IMR-90 (cell line): ENCODE data around the gene PSMD4. TPM values are rescaled to one million over a fixed set of nuclear protein-coding genes. Genes with fewer than 3 reads are reported as not detected.

Experiments used
- ATAC-seq: fragments of 200-7000 bp; cut with Tn5 transposase; 2 replicates; pipeline ENCODE4 v1.9.1; 2020; ENCODE audit warnings: low read depth, mild to moderate bottlenecking, moderate library complexity
- BruUV-seq: library from RNA; stranded (reverse); fragments of 400-500 nt; replicated peaks from 2 replicates; lab custom pipeline; 2021; lab: Mats Ljungman, UMichigan
- CTCF ChIA-PET: fragments of 300-600 bp; formaldehyde crosslinking; extraction: SDS; loops from one replicate; lab custom pipeline; 2021; ENCODE audit warnings: antibody characterized with exemption; lab: Yijun Ruan, JAX
- POLR2A ChIA-PET: fragments of 300-600 bp; sonication (Branson Sonifier 250); formaldehyde crosslinking; loops from one replicate; lab custom pipeline; 2022; ENCODE audit warnings: antibody characterized with exemption; ENCODE audit not compliant: unreplicated experiment; lab: Charles Lee
- DNase-seq: peaks from one replicate; pipeline ENCODE4 v3.0.0; 2013
- H2AFZ ChIP-seq: replicated peaks from 2 replicates; pipeline ENCODE3; 2013; ENCODE audit warnings: low read length, mild to moderate bottlenecking; ENCODE audit not compliant: poor library complexity
- H2AK5ac ChIP-seq: 2 replicates; pipeline ENCODE4 v1.6.1; 2013; ENCODE audit warnings: low read depth, low read length, inconsistent platforms
- H2AK9ac ChIP-seq: replicated peaks from 2 replicates; pipeline ENCODE3; 2013; ENCODE audit warnings: mild to moderate bottlenecking, low read depth, low read length, moderate library complexity; ENCODE audit not compliant: poor library complexity
- H2BK120ac ChIP-seq: 2 replicates; pipeline ENCODE4 v1.6.1; 2013; ENCODE audit warnings: low read depth, low read length, inconsistent platforms
- H2BK15ac ChIP-seq: 3 replicates; pipeline ENCODE4 v1.6.1; 2013; ENCODE audit warnings: low read depth, low read length, inconsistent platforms
- H2BK20ac ChIP-seq: 2 replicates; pipeline ENCODE4 v1.6.1; 2013; ENCODE audit warnings: low read depth, mild to moderate bottlenecking, inconsistent platforms, low read length, moderate library complexity
- H2BK5ac ChIP-seq: 2 replicates; pipeline ENCODE4 v1.6.1; 2013; ENCODE audit warnings: mild to moderate bottlenecking, low read depth, low read length, inconsistent platforms; ENCODE audit not compliant: poor library complexity, severe bottlenecking
- H3K14ac ChIP-seq: replicated peaks from 2 replicates; pipeline ENCODE4 v1.6.1; 2013; ENCODE audit warnings: low read depth, low read length, inconsistent platforms
- H3K18ac ChIP-seq: 2 replicates; pipeline ENCODE4 v1.6.1; 2013; ENCODE audit warnings: low read depth, low read length, control low read depth
- H3K23ac ChIP-seq: 2 replicates; pipeline ENCODE4 v1.6.1; 2013; ENCODE audit warnings: low read depth, low read length, inconsistent platforms
- H3K27ac ChIP-seq: 2 replicates; pipeline ENCODE4 v1.5.1; 2013; ENCODE audit warnings: mild to moderate bottlenecking, control low read depth, low read length; ENCODE audit not compliant: insufficient read depth
- H3K27me3 ChIP-seq: 2 replicates; pipeline ENCODE4 v1.6.1; 2013; ENCODE audit warnings: low read length; ENCODE audit not compliant: control insufficient read depth, insufficient read depth
- H3K36me3 ChIP-seq: 2 replicates; pipeline ENCODE4 v1.6.1; 2013; ENCODE audit warnings: low read length, mixed read lengths; ENCODE audit not compliant: control insufficient read depth, insufficient read depth
- H3K4ac ChIP-seq: 2 replicates; pipeline ENCODE4 v1.6.1; 2013; ENCODE audit warnings: low read depth, low read length, inconsistent platforms
- H3K4me1 ChIP-seq: 2 replicates; pipeline ENCODE4 v1.6.1; 2013; ENCODE audit warnings: low read length, mixed read lengths; ENCODE audit not compliant: control insufficient read depth, insufficient read depth
- H3K4me2 ChIP-seq: 2 replicates; pipeline ENCODE4 v1.6.1; 2013; ENCODE audit warnings: low read depth, mild to moderate bottlenecking, control low read depth, low read length, moderate library complexity
- H3K4me3 ChIP-seq: 2 replicates; pipeline ENCODE4 v1.5.1; 2013; ENCODE audit warnings: low read depth, mild to moderate bottlenecking, control low read depth, low read length, moderate library complexity; ENCODE audit not compliant: insufficient read depth
- H3K56ac ChIP-seq: 2 replicates; pipeline ENCODE4 v1.6.1; 2013; ENCODE audit warnings: low read length, inconsistent platforms; ENCODE audit not compliant: insufficient read depth; ENCODE audit errors: extremely low read depth
- H3K79me1 ChIP-seq, 2 experiments: 2 replicates each; pipeline ENCODE4 v1.6.1; 2013; ENCODE audit warnings: low read length in 2 of 2, inconsistent platforms in 1 of 2, low read depth in 1 of 2
- H3K9ac ChIP-seq: 2 replicates; pipeline ENCODE4 v1.6.1; 2013; ENCODE audit warnings: low read depth, low read length, control low read depth
- H3K9me1 ChIP-seq: 2 replicates; pipeline ENCODE4 v1.6.1; 2013; ENCODE audit warnings: low read length, inconsistent platforms; ENCODE audit not compliant: insufficient read depth
- H3K9me3 ChIP-seq: 2 replicates; pipeline ENCODE4 v1.6.1; 2013; ENCODE audit warnings: low read length; ENCODE audit not compliant: control insufficient read depth, insufficient read depth
- H4K20me1 ChIP-seq: 2 replicates; pipeline ENCODE4 v1.6.1; 2013; ENCODE audit warnings: low read length, inconsistent platforms; ENCODE audit not compliant: insufficient read depth
- H4K5ac ChIP-seq: 2 replicates; pipeline ENCODE4 v1.6.1; 2013; ENCODE audit warnings: mild to moderate bottlenecking, low read depth, low read length, control low read depth
- H4K8ac ChIP-seq, 2 experiments: 2 replicates each; pipeline ENCODE4 v1.6.1; 2013; ENCODE audit warnings: low read depth in 2 of 2, low read length in 2 of 2, control low read depth in 1 of 2, inconsistent platforms in 1 of 2
- H4K91ac ChIP-seq: 2 replicates; pipeline ENCODE4 v1.6.1; 2013; ENCODE audit warnings: low read depth, low read length, inconsistent platforms; ENCODE audit not compliant: insufficient read depth
- BHLHE40 ChIP-seq: fragments of 150-350 bp; IDR thresholded peaks from 2 replicates; pipeline ENCODE4 v1.6.1; 2016; ENCODE audit warnings: mild to moderate bottlenecking, low read depth, low read length
- CEBPB ChIP-seq: IDR thresholded peaks from 2 replicates; pipeline ENCODE4 v1.6.1; 2012; ENCODE audit warnings: low read depth, low read length, improper control_type of control experiment
- CHD1 ChIP-seq: IDR thresholded peaks from 2 replicates; pipeline ENCODE4 v1.6.1; 2012; ENCODE audit warnings: low read depth, low read length, improper control_type of control experiment
- CTCF ChIP-seq: conservative IDR thresholded peaks from 2 replicates; pipeline ENCODE4 v1.5.1; 2012; ENCODE audit warnings: mild to moderate bottlenecking, low read depth, low read length, improper control_type of control experiment
- ELK1 ChIP-seq: fragments of 150-350 bp; IDR thresholded peaks from 2 replicates; pipeline ENCODE4 v1.6.1; 2016; ENCODE audit warnings: low read depth, mild to moderate bottlenecking, low read length, moderate library complexity, borderline replicate concordance
- FOS ChIP-seq: fragments of 150-350 bp; IDR thresholded peaks from 2 replicates; pipeline ENCODE4 v1.6.1; 2016; ENCODE audit warnings: low read depth, low read length
- MAFK ChIP-seq: IDR thresholded peaks from 2 replicates; pipeline ENCODE4 v1.6.1; 2012; ENCODE audit warnings: low read depth, low read length, improper control_type of control experiment
- MAZ ChIP-seq: IDR thresholded peaks from 2 replicates; pipeline ENCODE4 v1.6.1; 2012; ENCODE audit warnings: low read depth, mild to moderate bottlenecking, low read length, improper control_type of control experiment, moderate library complexity, borderline replicate concordance
- MXI1 ChIP-seq: IDR thresholded peaks from 2 replicates; pipeline ENCODE4 v1.6.1; 2012; ENCODE audit warnings: low read depth, mild to moderate bottlenecking, low read length, moderate library complexity, borderline replicate concordance
- NFE2L2 ChIP-seq: fragments of 150-350 bp; IDR thresholded peaks from 2 replicates; pipeline ENCODE4 v1.6.1; 2016; ENCODE audit warnings: low read depth, mild to moderate bottlenecking, low read length
- POLR2A ChIP-seq: IDR thresholded peaks from 2 replicates; pipeline ENCODE4 v1.6.1; 2012; ENCODE audit warnings: mild to moderate bottlenecking, low read depth, low read length
- RAD21 ChIP-seq: IDR thresholded peaks from 2 replicates; pipeline ENCODE4 v1.6.1; 2012; ENCODE audit warnings: low read length, improper control_type of control experiment
- RCOR1 ChIP-seq: IDR thresholded peaks from 2 replicates; pipeline ENCODE4 v1.6.1; 2012; ENCODE audit warnings: mild to moderate bottlenecking, low read length, improper control_type of control experiment; ENCODE audit not compliant: insufficient replicate concordance
- RFX5 ChIP-seq: IDR thresholded peaks from 2 replicates; pipeline ENCODE4 v1.8.0; 2012; ENCODE audit warnings: low read depth, mild to moderate bottlenecking, low read length, moderate library complexity
- SMC3 ChIP-seq: fragments of 150-350 bp; IDR thresholded peaks from 2 replicates; pipeline ENCODE4 v1.6.1; 2016; ENCODE audit warnings: low read depth, mild to moderate bottlenecking, antibody characterized with exemption, low read length, moderate library complexity
- USF2 ChIP-seq: fragments of 150-350 bp; IDR thresholded peaks from 2 replicates; pipeline ENCODE4 v1.6.1; 2017; ENCODE audit warnings: mild to moderate bottlenecking, antibody characterized with exemption, low read length, low read depth
- WGBS, 2 experiments: methylation state at CpG; one replicate each; pipeline versions ENCODE4 v1.1.5 to v1.1.7; 2013; ENCODE audit warnings: missing lambda C conversion rate in 2 of 2; ENCODE audit not compliant: insufficient read length in 1 of 2; ENCODE audit errors: extremely low coverage in 2 of 2; 5-methylcytosine and 5-hydroxymethylcytosine counted together
- dilution Hi-C: fragments of 300-500 bp; cut with HindIII; formaldehyde crosslinking; loops from one replicate; pipeline ENCODE4 v1.14.3; 2018; ENCODE audit warnings: low sequenced_read_pairs; ENCODE audit not compliant: unreplicated experiment
- in situ Hi-C: fragments of 300-500 bp; cut with MboI; formaldehyde crosslinking; loops from 3 replicates; pipeline ENCODE4 v1.14.3; 2019; ENCODE audit warnings: low sequenced_read_pairs, inconsistent platforms, mixed read lengths
- intact Hi-C: fragments of 100-400 bp; cut with micrococcal nuclease; formaldehyde crosslinking; loops from 2 replicates; pipeline ENCODE4 v1.10.0; 2022
- polyA plus RNA-seq, 3 experiments: library from polyadenylated mRNA; depleted of rRNA; stranded (reverse); fragments of >200 nt; gene quantifications; 2 replicates each; pipeline ENCODE4 v1.2.3, GENCODE V29; 2012; ENCODE audit warnings: low replicate concordance in 1 of 3
- total RNA-seq: library from RNA; depleted of rRNA; stranded (reverse); fragments of >200 nt; gene quantifications from 2 replicates; pipeline ENCODE4 v1.2.3, GENCODE V29; 2012

PSMD4 gene
- total and polyA plus RNA-seq, 2 of the 4 experiments (the other 2 are of a cell fraction) = 289 to 314 TPM

- peaks cover 62% of the 10 kb centered on the region for H3K36me3 ChIP-seq
- H3K79me1 ChIP-seq = peaks cover 8 to 42% of the 10 kb centered on the region in 2 experiments; a peak in 3 of 4 replicates
- intact Hi-C loops (no loop called here), in situ Hi-C loops (no loop called here), dilution Hi-C loops (no loop called here)
- ChIA-PET POLR2A (interaction anchor here (0.5 kb wide), 1 partner anchor 262 kb away, joined by 3 read pairs; no protein-coding TSS in a partner anchor), CTCF (interaction anchor here (2.0 kb wide), 1 partner anchor 14 kb away, joined by 6 read pairs; no protein-coding TSS in a partner anchor)
- H3K4ac ChIP-seq = no peak overlapping the region
- TF ChIP-seq MXI1 = peak; percentile 60; the same call in 1 of the 2 replicates
- peak; percentile 68 for TF ChIP-seq MAFK
- TF ChIP-seq FOS = peak; percentile 94
- TF ChIP-seq NFE2L2 = peak; percentile 64
- no peak for TF ChIP-seq POLR2A
- peak; percentile 20 for TF ChIP-seq RCOR1
- no peak for TF ChIP-seq CHD1
- no peak for TF ChIP-seq ELK1
- TF ChIP-seq SMC3 = no peak
- no peak for TF ChIP-seq RFX5
- no peak for TF ChIP-seq CEBPB
- TF ChIP-seq RAD21 = no peak
- TF ChIP-seq MAZ = no peak
- TF ChIP-seq BHLHE40 = no peak
- TF ChIP-seq CTCF = no peak
- TF ChIP-seq USF2 = no peak
- H2BK5ac ChIP-seq = peak overlapping the region; percentile 78
- H3K56ac ChIP-seq = no peak overlapping the region
- no peak overlapping the region for H2BK20ac ChIP-seq
- no peak overlapping the region for H2AFZ ChIP-seq
- no peak overlapping the region for H4K5ac ChIP-seq
- H2BK15ac ChIP-seq = no peak overlapping the region
- BruUV-seq = no TSS peak
- H3K27ac ChIP-seq = no peak overlapping the region
- 0 out of 2 replicates have a peak overlapping the region, but pooled peaks have one; percentile 14 for H3K14ac ChIP-seq
- no peak overlapping the region for H3K18ac ChIP-seq
- H3K9ac ChIP-seq = no peak overlapping the region
- H3K4me3 ChIP-seq = no peak overlapping the region
- H3K9me1 ChIP-seq = peaks cover 6% of the 10 kb centered on the region
- DNase-seq = peak; percentile 96
- H3K23ac ChIP-seq = 0 out of 2 replicates have a peak overlapping the region, but pooled peaks have one; percentile 29
- H2BK120ac ChIP-seq = no peak overlapping the region
- WGBS, 2 experiments = no CpG with 5 or more reads among the region's 1 CpG
- no peak overlapping the region for H2AK9ac ChIP-seq
- no peak overlapping the region; the same call in 1 of the 2 replicates for H3K4me2 ChIP-seq
- peak; percentile 96 for ATAC-seq
- no peak overlapping the region for H4K91ac ChIP-seq
- peaks cover 6% of the 10 kb centered on the region for H3K4me1 ChIP-seq
- H3K9me3 ChIP-seq = no peaks in the 10 kb centered on the region
- H3K27me3 ChIP-seq = no peaks in the 10 kb centered on the region
- H4K20me1 ChIP-seq = peaks cover 19% of the 10 kb centered on the region; the same call in 1 of the 2 replicates
- H4K8ac ChIP-seq = no peak overlapping the region
- H2AK5ac ChIP-seq = no peak overlapping the region
Observed at GRCh38 chr1:151238467-151238739, 16.1 kb upstream of the PSMD4 start.
